GM21390 (cell line): ENCODE data around the gene TMEM135.
"Not testable (repeated sequence)": the region's sequence is repeated elsewhere in the genome, so short reads cannot be mapped to it uniquely, and the experiment has no call there.

Source experiments
- ATAC-seq: cut with Tn5 transposase; IDR thresholded peaks from one replicate; pipeline ENCODE4 v1.9.1; 2021; ENCODE audit not compliant: unreplicated experiment

Gene TMEM135

DNA sequence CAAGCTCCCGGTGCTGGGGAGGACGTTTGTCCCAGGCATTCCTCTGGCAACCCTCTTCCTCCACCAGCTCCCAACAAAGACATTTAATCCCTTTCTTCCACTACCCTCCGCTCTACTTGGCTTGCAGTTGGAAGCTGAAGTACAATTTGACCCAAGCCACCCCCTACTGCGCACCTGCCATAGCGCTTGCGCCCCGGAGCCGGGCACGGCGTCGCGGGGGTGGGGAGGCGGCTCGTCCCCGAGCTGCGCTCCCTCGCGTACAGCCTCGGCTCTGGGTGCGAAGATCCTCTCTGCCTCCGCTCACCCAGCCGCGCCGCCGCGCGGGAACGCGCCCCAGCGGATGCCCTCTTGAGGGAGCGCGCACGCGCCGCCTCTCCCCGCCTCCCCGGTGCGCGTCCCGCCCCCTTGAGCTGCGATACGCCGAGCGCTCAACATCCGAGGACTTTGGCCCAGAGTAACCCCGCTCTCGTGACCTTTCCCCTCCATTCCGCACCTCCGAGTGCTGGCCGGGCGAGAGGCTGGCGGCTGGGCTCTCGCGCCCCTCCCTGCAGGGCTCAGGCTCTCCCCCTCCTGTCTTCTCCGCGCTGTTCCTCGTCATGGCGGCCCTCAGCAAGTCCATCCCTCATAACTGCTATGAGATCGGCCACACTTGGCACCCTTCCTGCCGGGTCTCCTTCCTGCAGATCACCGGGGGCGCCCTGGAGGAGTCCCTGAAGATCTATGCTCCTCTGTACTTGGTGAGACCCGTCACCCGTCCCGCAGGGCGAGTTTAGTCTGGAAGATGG is at the start of gene TMEM135:
Gene TMEM135 (plus strand): TSS at position 485 of the 785 bp plus-strand sequence. CDS start 112 bp downstream, at position 597.
- ATAC-seq = peak; percentile 98

DNA sequence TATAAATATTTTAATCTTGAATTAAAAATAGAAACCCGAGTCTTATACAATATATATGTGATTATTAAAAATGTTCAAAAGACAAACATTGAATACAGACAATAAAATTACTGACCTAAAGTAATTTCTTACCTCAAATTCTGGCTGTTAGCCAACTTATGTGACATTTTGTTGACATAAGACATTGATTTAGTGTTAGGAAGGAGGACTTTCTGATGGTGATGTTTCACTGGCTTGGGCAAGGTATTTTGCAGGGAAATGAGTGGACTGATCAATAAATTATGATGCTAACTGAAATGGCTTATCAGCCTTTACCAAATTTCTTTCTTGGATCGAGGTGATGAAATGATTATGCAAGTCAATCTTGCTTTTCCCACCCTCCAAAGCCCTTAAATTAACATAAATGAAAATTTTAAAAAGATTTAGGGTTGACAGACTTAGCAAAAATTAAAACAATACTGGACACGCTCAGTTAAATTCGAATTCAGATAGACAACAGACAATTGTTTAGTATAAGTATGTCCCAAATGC is 49.3 kb upstream of the TMEM135 start:
- ATAC-seq = no peak

DNA sequence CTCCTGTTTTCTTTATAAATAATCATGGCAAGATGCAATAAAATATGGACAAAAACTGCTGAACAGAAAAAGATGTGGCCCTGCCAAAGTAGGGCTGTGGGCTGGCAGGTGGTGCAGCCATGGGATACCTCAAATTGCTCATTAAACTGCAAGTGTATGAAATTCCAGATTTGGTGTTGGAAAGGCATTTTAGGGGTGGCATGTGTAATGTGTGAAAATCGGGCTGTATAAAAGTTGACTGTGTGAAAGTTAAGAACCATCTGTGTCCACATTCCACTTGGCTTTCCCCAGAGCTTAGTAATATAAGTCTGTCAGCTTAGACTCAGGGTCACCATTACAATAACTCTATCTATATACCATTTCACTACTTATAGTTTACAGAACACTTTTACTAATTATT is 47.7 kb upstream of the TMEM135 start:
- ATAC-seq = no peak

DNA sequence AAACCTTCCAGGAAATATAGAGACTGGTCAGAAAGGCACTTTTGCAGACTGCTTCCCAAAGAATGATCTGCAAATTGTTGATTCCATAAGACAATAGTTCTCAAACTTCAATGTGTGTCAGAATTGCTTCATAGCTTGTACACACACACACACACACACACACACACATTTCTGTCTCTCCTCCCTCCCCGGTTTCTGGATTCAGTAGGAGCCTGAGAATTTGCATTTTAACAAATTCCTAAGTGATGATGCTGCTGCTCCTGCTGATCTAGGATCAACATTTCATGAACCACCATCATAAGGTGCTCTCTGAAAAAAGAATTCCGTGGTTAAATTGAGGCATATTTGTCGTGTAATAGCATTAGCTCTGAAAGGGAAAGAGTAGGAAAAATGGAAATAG is 47.2 kb upstream of the TMEM135 start:
- ATAC-seq = no peak

DNA sequence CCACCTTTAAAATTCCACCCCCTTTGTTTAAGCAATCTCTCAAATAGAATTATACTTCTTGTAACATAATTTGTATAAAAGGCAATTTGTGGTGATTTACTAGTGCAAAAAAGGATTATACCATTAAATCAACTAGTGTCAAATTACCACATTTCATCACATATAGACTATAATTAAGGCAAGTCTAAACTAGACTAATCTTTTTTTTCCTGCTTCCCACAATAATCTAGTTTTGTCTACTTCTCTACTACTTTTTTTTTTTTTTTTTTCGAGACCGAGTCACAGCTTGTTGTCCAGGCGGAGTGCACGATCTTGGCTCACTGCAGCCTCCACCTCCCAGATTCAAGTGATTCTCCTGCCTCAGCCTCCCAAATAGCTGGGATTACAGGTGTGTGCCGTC is 46.4 kb upstream of the TMEM135 start:
- ATAC-seq = no peak

DNA sequence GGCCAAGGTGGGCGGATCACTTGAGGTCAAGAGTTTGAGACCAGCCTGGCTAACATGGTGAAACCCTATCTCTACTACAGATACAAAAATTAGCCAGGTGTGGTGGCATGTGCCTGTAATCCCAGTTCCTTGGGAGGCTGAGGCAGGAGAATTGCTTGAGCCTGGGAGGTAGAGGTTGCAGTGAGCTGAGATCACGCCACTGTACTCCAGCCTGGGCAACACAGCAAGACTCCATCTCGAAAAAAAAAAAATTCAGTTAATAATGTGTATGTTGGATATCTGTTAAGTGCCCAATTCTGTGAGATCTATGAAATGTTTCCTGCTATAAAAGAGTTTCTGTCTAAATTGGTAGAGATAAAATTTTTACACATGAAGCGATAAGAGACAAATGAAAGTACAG is 45.4 kb upstream of the TMEM135 start:
- ATAC-seq = not testable (repeated sequence)

DNA sequence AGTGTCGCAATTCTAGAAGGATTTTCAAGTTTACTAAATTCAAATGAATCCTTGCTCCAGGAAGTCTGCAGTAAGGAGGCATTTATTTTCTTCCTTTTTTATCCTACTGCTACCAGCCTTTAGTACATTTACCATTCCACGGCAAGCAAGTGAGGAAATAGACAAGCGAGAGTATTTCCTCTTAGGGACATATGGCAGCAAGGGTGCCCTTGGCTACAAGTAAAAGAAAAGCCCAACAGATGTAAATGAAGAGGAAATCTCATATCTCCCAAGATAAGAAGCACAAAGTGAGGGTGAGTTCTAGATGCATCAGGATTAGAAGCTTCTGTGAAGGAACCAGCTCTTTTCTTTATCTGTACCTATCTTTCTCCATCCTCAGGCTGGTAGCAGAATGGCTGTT is 44.7 kb upstream of the TMEM135 start:
- no peak for ATAC-seq

DNA sequence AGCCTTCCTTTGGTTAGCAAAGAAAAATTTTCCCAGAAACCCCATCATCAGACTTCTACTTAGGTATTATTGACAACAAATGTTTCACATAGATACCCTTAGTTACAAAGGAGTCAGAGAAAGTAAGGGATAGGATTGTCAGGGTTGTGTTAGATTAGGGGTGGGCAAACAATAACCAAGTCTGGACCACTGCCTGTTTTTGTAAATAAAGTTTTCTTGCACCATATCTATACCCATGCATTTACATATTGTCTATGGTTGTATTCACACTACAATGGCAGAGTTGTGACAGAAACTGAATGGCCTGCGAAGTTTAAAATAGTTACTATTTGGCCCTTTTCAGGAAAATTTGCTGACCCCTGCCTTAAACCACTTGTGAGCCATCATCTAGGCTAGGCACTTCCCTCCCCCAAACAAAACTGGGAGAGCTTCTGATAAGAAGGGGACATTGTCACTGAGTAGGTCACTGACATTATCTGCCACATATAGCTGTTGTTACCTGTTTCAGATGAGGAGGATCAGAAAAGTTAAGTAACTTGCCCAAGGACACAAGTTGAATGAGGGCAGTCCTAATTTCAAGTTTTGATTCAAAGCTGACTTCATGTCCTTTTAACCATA is 40.7 kb upstream of the TMEM135 start:
- no peak for ATAC-seq

DNA sequence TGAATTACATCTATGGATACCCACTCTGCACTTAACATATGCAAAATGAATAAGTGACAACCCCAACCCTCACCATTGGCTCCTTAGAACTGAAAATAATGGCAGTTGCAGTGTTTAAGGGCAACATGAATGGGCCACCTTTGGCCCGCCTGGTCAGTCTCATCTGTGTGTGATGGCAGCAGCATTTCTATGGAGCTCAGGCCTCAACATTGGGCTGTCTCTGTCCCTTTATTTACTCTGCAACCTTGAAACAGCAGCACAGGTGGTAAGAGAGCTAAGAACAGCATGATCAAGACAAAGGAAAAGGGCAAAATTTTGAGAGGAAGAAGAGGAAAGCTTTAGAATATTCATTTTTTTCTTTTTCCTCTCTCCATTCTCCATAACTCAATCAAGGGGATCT is 38.3 kb upstream of the TMEM135 start:
- ATAC-seq = no peak

DNA sequence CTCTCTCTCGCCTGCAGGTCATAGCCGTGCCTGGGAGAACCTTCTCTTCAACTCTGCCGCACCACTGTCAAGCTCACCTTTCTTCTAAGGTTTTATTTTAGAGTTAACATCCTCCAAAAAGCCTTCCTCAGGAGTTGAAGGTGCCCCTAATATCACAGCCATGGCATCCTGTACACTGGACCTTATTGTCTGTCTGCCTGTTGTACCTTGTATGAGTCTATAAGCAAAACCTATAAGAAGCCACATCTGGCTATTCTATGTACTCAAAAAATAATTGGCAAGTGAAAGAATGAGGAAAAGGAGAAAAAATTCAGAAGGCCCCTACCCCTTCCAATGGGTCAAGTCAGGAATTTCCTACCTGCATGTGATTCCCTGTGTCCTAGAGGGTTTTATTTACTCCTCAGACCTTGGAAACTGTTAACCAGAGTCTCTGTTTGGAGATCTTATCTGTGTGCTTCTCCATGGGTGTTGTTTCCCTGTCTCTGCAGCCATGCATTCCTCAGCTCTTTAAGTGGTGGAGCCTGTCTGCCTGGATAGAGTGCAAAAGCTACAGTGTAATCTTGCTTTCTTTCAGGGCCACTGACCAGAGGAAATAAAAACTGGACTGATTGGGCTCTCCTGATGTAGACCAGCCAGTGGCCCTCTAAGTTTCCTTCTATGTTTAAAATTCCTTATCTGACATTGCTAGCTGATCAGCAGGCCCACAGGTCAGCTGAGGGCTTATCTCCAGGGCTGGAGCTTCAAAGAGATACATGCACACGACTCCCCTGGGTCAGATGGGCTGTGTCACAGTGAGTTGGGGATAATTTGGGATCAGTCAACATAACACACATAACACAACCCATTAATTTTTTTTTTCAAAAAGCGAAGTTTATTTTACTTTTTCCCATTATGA is 37.6 kb upstream of the TMEM135 start:
- ATAC-seq = no peak

DNA sequence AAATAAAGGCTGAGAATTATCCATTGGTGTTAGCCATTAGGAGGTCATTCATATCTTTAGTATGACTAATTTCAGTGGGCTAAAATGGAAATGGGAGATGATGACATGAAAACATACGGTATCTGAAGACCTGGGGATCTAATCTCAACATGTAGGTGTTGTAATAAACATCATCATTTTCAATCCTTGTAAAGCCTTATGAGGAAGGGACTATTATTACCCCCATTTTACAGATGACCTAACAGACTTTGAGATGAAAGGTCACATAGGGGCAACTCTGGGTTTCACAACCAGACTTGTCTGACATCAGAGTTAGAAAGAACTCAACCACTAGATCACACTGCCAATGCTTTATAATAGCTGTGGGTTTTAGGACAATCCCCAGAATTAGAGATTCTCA is 34.8 kb upstream of the TMEM135 start:
- ATAC-seq = no peak

DNA sequence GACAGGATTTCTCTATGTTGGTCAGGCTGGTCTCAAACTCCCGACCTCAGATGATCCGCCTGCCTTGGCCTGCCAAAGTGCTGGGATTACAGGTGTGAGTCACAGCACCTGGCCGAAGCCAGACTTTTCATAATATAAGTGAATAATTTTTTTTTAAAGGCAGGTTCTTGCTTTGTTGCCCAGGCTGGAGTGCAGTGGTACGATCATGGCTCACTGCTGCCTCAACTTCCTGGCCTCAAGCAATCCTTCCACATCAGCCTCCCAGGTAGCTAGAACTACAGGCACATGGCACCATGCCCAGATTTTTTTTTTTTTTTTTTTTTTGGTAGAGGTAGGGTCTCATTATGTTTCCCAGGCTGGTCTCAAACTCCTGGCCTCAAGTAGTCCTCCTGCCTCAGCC is 33.5 kb upstream of the TMEM135 start:
- ATAC-seq = not testable (repeated sequence)

DNA sequence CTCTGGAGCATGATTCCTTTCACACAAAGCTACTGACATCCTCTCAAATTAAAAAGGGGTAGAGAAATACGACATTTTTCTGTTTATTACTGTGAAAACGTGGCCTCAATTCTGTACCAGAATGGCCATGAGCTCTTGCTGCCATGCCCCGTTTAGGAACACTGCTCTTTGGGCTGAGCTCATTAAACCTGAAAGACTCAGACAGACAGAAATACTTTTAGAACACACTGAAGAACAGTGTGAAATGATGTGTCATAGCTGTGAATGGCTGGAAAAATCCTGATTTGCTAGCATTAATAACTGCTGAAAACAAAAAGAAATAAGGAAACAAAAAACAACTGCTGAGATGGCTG is 32.2 kb upstream of the TMEM135 start:
- no peak for ATAC-seq

DNA sequence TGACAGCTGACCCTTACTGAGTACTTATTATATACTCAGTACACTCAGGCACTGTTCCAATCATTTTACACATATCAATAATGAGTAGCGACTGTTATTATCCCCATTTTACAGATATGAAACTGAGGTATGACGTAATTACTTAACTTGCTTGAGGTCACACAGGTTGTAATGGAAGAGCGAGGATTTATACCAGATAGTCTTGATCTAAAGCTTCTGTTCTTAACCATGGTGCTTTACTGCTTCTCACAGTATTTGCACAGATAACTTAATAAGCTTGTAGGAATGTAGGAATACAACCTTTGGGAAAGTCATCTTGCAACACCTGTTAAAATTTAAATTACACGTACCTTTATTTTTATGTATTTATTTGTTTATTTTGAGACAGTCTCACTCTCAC is 31.7 kb upstream of the TMEM135 start:
- no peak for ATAC-seq

DNA sequence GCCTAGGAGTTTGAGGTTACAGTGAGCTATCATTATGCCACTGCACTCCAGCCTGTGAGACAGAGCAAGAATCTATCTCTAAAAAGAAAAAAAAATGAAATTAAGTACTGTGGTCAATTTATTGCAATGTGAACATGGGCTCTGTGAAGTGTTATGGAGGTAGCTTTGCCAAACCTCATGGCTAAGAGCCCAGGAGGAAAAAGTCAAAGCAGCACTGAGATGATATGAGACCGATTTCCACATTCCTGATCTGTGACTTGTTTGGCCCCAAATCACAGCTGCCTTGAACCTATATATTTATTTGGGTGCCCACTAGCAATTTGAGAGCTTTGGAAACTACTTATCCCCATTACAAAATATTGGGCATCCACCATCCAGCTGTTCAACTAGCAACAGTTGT is 29.8 kb upstream of the TMEM135 start:
- no peak for ATAC-seq

DNA sequence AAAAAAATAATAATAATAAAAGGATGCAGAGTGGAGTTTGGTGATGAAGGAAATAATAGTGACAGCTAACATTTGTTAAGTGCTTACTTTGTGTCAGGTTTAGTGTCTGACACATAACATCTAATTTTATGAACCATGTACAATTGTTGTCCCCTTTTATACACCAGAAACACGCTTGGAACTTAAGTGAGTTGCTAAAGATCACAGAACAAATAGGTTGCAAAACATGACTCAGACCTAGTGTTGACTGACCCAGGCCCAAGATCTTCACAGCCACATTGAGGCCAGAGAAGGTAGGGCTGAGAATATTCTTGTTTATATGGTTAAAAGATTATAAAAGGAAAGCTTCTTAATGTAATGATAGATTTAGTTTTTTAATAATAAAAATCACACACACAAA is 25.6 kb upstream of the TMEM135 start:
- ATAC-seq = no peak

DNA sequence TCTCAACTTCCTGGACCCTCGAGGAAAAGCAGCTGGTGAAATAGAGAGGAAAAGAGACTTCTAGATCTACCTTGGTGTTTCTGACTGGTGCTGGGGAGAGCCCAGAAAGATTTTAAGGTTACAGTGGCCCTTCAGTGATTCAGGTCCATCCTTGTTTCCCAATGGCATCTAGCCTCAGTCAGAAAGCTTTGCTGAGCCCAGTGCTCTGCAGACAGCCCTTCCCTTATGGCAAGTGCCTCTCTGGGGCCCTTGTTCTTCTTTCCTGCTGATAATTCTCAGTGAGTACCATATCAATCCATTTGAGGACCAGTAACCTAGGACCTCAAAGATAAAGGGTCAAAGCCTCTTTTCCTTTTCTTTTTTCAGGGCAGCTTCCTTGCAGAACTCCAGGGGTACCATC is 25.1 kb upstream of the TMEM135 start:
- ATAC-seq = no peak

DNA sequence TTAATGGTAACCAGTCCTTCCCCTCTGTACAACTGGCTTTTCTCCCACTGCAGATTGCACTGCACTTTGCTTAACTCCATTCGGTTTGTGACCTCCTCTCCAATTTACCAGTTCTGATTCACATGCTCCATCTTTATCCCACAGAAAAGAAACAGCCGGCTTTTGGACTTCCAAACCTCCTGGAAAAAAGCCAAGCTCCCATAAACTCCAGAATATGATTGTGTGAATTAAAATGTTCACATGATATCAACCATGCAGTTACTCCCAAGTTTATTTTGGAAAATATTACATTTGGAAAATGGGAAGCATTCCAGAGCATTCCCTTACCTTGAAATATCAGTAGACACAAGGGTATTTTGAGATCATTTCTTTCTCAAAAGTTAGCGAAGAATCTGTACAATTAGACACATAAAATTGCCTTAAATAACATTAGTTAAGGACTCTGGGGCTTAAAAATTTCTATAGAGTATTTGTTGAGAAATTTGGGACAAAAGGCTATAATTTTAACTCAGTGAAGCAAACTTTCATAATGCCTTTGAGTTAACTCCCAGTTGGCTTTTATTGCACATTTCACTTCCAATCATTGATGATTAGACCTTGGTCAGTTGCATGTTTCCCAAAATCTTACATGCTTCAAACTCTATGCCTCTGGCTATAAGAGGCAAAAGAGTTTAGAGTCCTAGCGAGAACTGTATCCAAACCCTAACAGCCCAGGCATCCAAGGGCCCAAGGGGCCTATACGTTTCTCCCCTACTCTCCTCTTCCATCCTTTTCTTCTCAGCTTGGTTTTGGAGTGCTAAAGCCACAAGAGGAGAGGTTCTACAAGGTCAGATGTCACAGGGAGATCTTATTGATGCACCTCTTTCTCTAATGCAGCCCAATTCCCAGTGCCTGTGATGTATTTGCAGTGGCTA is 23.6 kb upstream of the TMEM135 start:
- no peak for ATAC-seq

DNA sequence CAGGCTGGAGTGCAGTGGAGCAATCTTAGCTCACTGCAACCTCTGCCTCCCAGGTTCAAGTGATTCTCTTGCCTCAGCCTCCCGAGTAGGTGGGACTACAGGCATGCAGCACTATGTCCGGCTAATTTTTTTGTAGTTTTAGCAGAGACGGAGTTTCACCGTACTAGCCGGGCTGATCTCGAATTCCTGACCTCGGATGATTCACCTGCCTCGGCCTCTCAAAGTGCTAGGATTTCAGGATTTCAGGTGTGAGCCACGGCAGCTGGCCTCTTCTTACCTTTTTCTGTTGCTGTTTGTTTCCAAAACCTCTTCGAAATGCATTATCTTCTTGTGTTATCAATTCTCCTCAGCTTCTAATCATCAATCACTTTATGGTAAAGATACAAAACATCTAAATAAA is 22.1 kb upstream of the TMEM135 start:
- ATAC-seq = no peak

DNA sequence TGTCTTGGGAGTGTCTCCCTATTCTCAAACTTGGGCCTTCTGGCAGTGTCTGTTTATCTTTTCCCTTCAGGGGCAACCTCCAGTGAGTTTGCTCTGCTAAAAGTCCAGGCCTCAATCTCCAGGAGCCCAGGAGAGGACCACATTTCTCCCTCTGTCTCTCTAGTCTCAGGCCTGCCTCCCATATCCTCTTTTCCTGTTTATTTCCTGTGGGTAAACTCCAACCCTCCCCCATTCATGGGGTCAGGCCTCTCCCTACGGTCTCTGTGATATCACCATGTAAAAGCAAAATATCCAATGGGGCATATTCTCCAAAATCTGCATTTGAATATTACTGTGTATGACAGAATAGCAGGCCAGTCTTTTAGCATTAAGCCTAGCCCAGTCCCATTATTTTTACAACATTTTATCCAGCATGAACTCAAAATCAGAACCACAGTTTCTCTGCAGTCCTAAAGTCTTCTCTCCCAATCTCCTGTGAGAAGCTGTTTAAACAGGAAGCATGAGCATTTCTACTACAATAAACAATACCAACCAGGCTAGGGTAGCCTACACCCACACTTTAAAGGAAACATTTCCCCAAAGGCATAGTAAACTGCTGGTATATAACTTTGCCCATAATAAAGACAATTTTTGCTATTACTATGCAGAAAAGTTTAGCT is 18.0 kb upstream of the TMEM135 start:
- no peak for ATAC-seq
